ENCODE measurements around the gene STK39.
"Not testable (repeated sequence)": the region's sequence is repeated elsewhere in the genome, so short reads cannot be mapped to it uniquely, and the experiment has no call there.

STK39 gene

GRCh38 chr2:168060986-168061750 is 186.2 kb downstream of the STK39 start:
- Mint-ChIP-seq H3K4me1 (peaks cover 6% of the 10 kb centered on the region), H3K9me3 (no peaks in the 10 kb centered on the region), H3K36me3 (peaks cover 28% of the 10 kb centered on the region), H3K27ac (no peak overlapping the region), H3K4me3 (no peak overlapping the region), H3K27me3 (no peaks in the 10 kb centered on the region)

- H3K36me3 Mint-ChIP-seq = peaks cover 25% of the 10 kb centered on the region
- no peaks in the 10 kb centered on the region for H3K27me3 Mint-ChIP-seq
- H3K4me1 Mint-ChIP-seq = peaks cover 6% of the 10 kb centered on the region
- H3K9me3 Mint-ChIP-seq = no peaks in the 10 kb centered on the region
- no peak overlapping the region for H3K27ac Mint-ChIP-seq
- H3K4me3 Mint-ChIP-seq = no peak overlapping the region
These were observed 187.6 kb downstream of the STK39 start for GRCh38 chr2:168059758-168060157.

GRCh38 chr2:168058675-168059074 is 188.7 kb downstream of the STK39 start:
- Mint-ChIP-seq H3K4me1 (peaks cover 6% of the 10 kb centered on the region), H3K27me3 (no peaks in the 10 kb centered on the region), H3K36me3 (peaks cover 26% of the 10 kb centered on the region), H3K9me3 (no peaks in the 10 kb centered on the region), H3K27ac (no peak overlapping the region), H3K4me3 (no peak overlapping the region)

GRCh38 chr2:168056242-168056787 is 191.1 kb downstream of the STK39 start:
- H3K4me1 Mint-ChIP-seq = peaks cover 1% of the 10 kb centered on the region
- no peaks in the 10 kb centered on the region for H3K27me3 Mint-ChIP-seq
- peaks cover 19% of the 10 kb centered on the region for H3K36me3 Mint-ChIP-seq
- no peak overlapping the region for H3K27ac Mint-ChIP-seq
- H3K4me3 Mint-ChIP-seq = no peak overlapping the region
- no peaks in the 10 kb centered on the region for H3K9me3 Mint-ChIP-seq

- Mint-ChIP-seq H3K27me3 (no peaks in the 10 kb centered on the region), H3K4me1 (no peaks in the 10 kb centered on the region), H3K9me3 (no peaks in the 10 kb centered on the region), H3K27ac (no peak overlapping the region), H3K4me3 (no peak overlapping the region), H3K36me3 (peaks cover 16% of the 10 kb centered on the region)
These were observed 192.7 kb downstream of the STK39 start for GRCh38 chr2:168054657-168055056.

- H3K4me1 Mint-ChIP-seq = no peaks in the 10 kb centered on the region
- no peaks in the 10 kb centered on the region for H3K27me3 Mint-ChIP-seq
- H3K9me3 Mint-ChIP-seq = no peaks in the 10 kb centered on the region
- H3K27ac Mint-ChIP-seq = no peak overlapping the region
- no peak overlapping the region for H3K4me3 Mint-ChIP-seq
- H3K36me3 Mint-ChIP-seq = peaks cover 22% of the 10 kb centered on the region
These were observed 193.7 kb downstream of the STK39 start for GRCh38 chr2:168053676-168054075.

- peaks cover 22% of the 10 kb centered on the region for H3K36me3 Mint-ChIP-seq
- H3K4me3 Mint-ChIP-seq = no peak overlapping the region
- no peak overlapping the region for H3K27ac Mint-ChIP-seq
- no peaks in the 10 kb centered on the region for H3K4me1 Mint-ChIP-seq
- no peaks in the 10 kb centered on the region for H3K9me3 Mint-ChIP-seq
- H3K27me3 Mint-ChIP-seq = no peaks in the 10 kb centered on the region
These were observed 194.6 kb downstream of the STK39 start for GRCh38 chr2:168052773-168053172.

GRCh38 chr2:168050377-168050776 is 197.0 kb downstream of the STK39 start:
- Mint-ChIP-seq H3K27ac (no peak overlapping the region), H3K36me3 (peaks cover 26% of the 10 kb centered on the region), H3K4me1 (no peaks in the 10 kb centered on the region), H3K27me3 (no peaks in the 10 kb centered on the region), H3K9me3 (no peaks in the 10 kb centered on the region), H3K4me3 (no peak overlapping the region)

- H3K4me3 Mint-ChIP-seq = no peak overlapping the region
- H3K4me1 Mint-ChIP-seq = peaks cover 1% of the 10 kb centered on the region
- no peak overlapping the region for H3K27ac Mint-ChIP-seq
- H3K36me3 Mint-ChIP-seq = peaks cover 23% of the 10 kb centered on the region
- no peaks in the 10 kb centered on the region for H3K9me3 Mint-ChIP-seq
- H3K27me3 Mint-ChIP-seq = no peaks in the 10 kb centered on the region
These were observed 197.8 kb downstream of the STK39 start for GRCh38 chr2:168049609-168050008.

GRCh38 chr2:168047091-168047690 is 200.2 kb downstream of the STK39 start:
- no peaks in the 10 kb centered on the region for H3K9me3 Mint-ChIP-seq
- H3K4me1 Mint-ChIP-seq = peaks cover 6% of the 10 kb centered on the region
- H3K36me3 Mint-ChIP-seq = peaks cover 23% of the 10 kb centered on the region
- no peak overlapping the region for H3K27ac Mint-ChIP-seq
- no peak overlapping the region for H3K4me3 Mint-ChIP-seq
- H3K27me3 Mint-ChIP-seq = no peaks in the 10 kb centered on the region

- peaks cover 11% of the 10 kb centered on the region for H3K4me1 Mint-ChIP-seq
These were observed 202.8 kb downstream of the STK39 start for GRCh38 chr2:168044579-168044978.

GRCh38 chr2:168044176-168044575 is 203.2 kb downstream of the STK39 start:
- H3K27me3 Mint-ChIP-seq = no peaks in the 10 kb centered on the region
- no peak overlapping the region for H3K4me3 Mint-ChIP-seq
- H3K9me3 Mint-ChIP-seq = no peaks in the 10 kb centered on the region
- peaks cover 20% of the 10 kb centered on the region for H3K36me3 Mint-ChIP-seq
- peaks cover 11% of the 10 kb centered on the region for H3K4me1 Mint-ChIP-seq
- H3K27ac Mint-ChIP-seq = no peak overlapping the region

More at GRCh38 chr2:168044579-168044978, 202.8 kb downstream of the STK39 start:
- Mint-ChIP-seq H3K27me3 (no peaks in the 10 kb centered on the region), H3K9me3 (no peaks in the 10 kb centered on the region), H3K36me3 (peaks cover 21% of the 10 kb centered on the region), H3K4me3 (no peak overlapping the region), H3K27ac (no peak overlapping the region)

- H3K9me3 Mint-ChIP-seq, H3K27ac Mint-ChIP-seq, H3K4me3 Mint-ChIP-seq, H3K27me3 Mint-ChIP-seq: not testable (repeated sequence)
- peaks cover 15% of the 10 kb centered on the region for H3K36me3 Mint-ChIP-seq
- peaks cover 11% of the 10 kb centered on the region for H3K4me1 Mint-ChIP-seq
These were observed 205.1 kb downstream of the STK39 start for GRCh38 chr2:168042127-168042824.

- Mint-ChIP-seq H3K4me3 (no peak overlapping the region), H3K9me3 (no peaks in the 10 kb centered on the region), H3K27me3 (no peaks in the 10 kb centered on the region), H3K27ac (no peak overlapping the region), H3K4me1 (peaks cover 11% of the 10 kb centered on the region), H3K36me3 (peaks cover 20% of the 10 kb centered on the region)
These were observed 207.5 kb downstream of the STK39 start for GRCh38 chr2:168039881-168040280.

GRCh38 chr2:168037778-168038177 is 209.6 kb downstream of the STK39 start:
- Mint-ChIP-seq H3K9me3 (no peaks in the 10 kb centered on the region), H3K27me3 (no peaks in the 10 kb centered on the region), H3K36me3 (peaks cover 15% of the 10 kb centered on the region), H3K4me1 (peaks cover 5% of the 10 kb centered on the region), H3K4me3 (no peak overlapping the region), H3K27ac (no peak overlapping the region)

GRCh38 chr2:168035458-168035857 is 211.9 kb downstream of the STK39 start:
- H3K4me3 Mint-ChIP-seq = no peak overlapping the region
- no peaks in the 10 kb centered on the region for H3K27me3 Mint-ChIP-seq
- H3K36me3 Mint-ChIP-seq = peaks cover 9% of the 10 kb centered on the region
- H3K4me1 Mint-ChIP-seq = no peaks in the 10 kb centered on the region
- no peak overlapping the region for H3K27ac Mint-ChIP-seq
- no peaks in the 10 kb centered on the region for H3K9me3 Mint-ChIP-seq
